Suprapubic skin (tissue), 3 donors: ENCODE data around the gene PSMB8.

ENCODE experiments used
- CTCF ChIP-seq, 2 donors: fragments of 200-600 bp in 1 of 2; fragments of 450-650 bp in 1 of 2; sonication (generic) in 1 of 2; IDR thresholded peaks; one replicate each; pipeline ENCODE4 v1.5.1; 2016 to 2019; ENCODE audit warnings: antibody characterized with exemption in 2 of 2, mild to moderate bottlenecking in 1 of 2, moderate library complexity in 1 of 2
- POLR2A ChIP-seq, 2 donors: fragments of 450-650 bp; IDR thresholded peaks; one replicate each; pipeline ENCODE4 v1.6.1; 2017; ENCODE audit warnings: antibody characterized with exemption in 2 of 2, mild to moderate bottlenecking in 2 of 2, moderate library complexity in 2 of 2

GRCh38 chr6:32867554-32868256 lies 23.9 kb upstream of the PSMB8 start:
- TF ChIP-seq CTCF (IDR thresholded peaks at IDR 0.05) (no peak), POLR2A (IDR thresholded peaks at IDR 0.05) (no peak)
